GM12878 (cell line): ENCODE data around the gene GMDS. TPM values are rescaled to one million over a fixed set of nuclear protein-coding genes. Genes with fewer than 3 reads are reported as not detected.

Experiments used
- ATAC-seq: fragments of 200-7000 bp; cut with Tn5 transposase; 3 replicates; pipeline ENCODE4 v1.9.1; 2020; ENCODE audit warnings: mild to moderate bottlenecking, moderate library complexity
- BruUV-seq: library from RNA; stranded (reverse); fragments of 400-500 nt; replicated peaks from 2 replicates; lab custom pipeline; 2021; lab: Mats Ljungman, UMichigan
- CTCF ChIA-PET: fragments of 300-600 bp; sonication (Branson Sonifier 250); formaldehyde crosslinking; extraction: SDS; loops from one replicate; lab custom pipeline; 2021; ENCODE audit warnings: inconsistent platforms; lab: Yijun Ruan, JAX
- POLR2A ChIA-PET: fragments of 350-600 bp; formaldehyde crosslinking; extraction: SDS; loops from one replicate; lab custom pipeline; 2021; ENCODE audit warnings: inconsistent platforms; lab: Charles Lee
- RAD21 ChIA-PET: fragments of 300-600 bp; sonication (Branson Sonifier 250); formaldehyde crosslinking; loops from one replicate; lab custom pipeline; 2023; ENCODE audit warnings: antibody characterized with exemption; ENCODE audit not compliant: unreplicated experiment; lab: Charles Lee
- SMC1A ChIA-PET: fragments of 300-600 bp; sonication (Branson Sonifier 250); formaldehyde crosslinking; loops from one replicate; lab custom pipeline; 2023; ENCODE audit not compliant: unreplicated experiment, uncharacterized antibody; lab: Charles Lee
- DNase-seq: peaks from one replicate; pipeline ENCODE4 v3.0.0-alpha.2; 2011; ENCODE audit warnings: low read depth, low spot score
- FAIRE-seq: peaks from 3 replicates; lab custom pipeline; 2011; peaks lifted over from hg19 to GRCh38; lab: Jason Lieb, UNC
- H2AFZ ChIP-seq: 2 replicates; pipeline ENCODE4 v1.6.0; 2011; ENCODE audit warnings: low read depth, low read length, control low read depth; ENCODE audit not compliant: control insufficient read depth
- H3K27ac ChIP-seq: 2 replicates; pipeline ENCODE4 v1.5.1; 2011; ENCODE audit warnings: control low read depth; ENCODE audit not compliant: control insufficient read depth, insufficient read depth
- H3K27me3 ChIP-seq, 2 experiments: replicated peaks in 1 of 2; 2 replicates each; pipeline versions ENCODE4 v1.6.0 to v1.6.1; 2011; ENCODE audit warnings: low read length in 1 of 2; ENCODE audit not compliant: control insufficient read depth in 2 of 2, insufficient read depth in 2 of 2
- H3K36me3 ChIP-seq, 2 experiments: 2 replicates each; pipeline ENCODE4 v1.5.1; 2011; ENCODE audit warnings: low read length in 1 of 2; ENCODE audit not compliant: control insufficient read depth in 2 of 2, insufficient read depth in 2 of 2
- H3K4me1 ChIP-seq: 2 replicates; pipeline ENCODE4 v1.6.1; 2011; ENCODE audit warnings: mild to moderate bottlenecking, low read length, moderate library complexity, mixed read lengths; ENCODE audit not compliant: control insufficient read depth, insufficient read depth
- H3K4me2 ChIP-seq: 2 replicates; pipeline ENCODE4 v1.6.0; 2011; ENCODE audit warnings: control low read depth; ENCODE audit not compliant: control insufficient read depth, insufficient read depth
- H3K4me3 ChIP-seq: fragments of 200-600 bp; sonication (generic); 2 replicates; pipeline ENCODE4 v1.5.1; 2016
- H3K79me2 ChIP-seq: 2 replicates; pipeline ENCODE4 v1.6.0; 2011; ENCODE audit warnings: low read length; ENCODE audit not compliant: control insufficient read depth, insufficient read depth
- H3K9ac ChIP-seq: 2 replicates; pipeline ENCODE4 v1.8.0; 2011; ENCODE audit warnings: low read length, control low read depth, mixed read lengths; ENCODE audit not compliant: control insufficient read depth, insufficient read depth
- H3K9me3 ChIP-seq: replicated peaks from 3 replicates; pipeline ENCODE4 v1.5.1; 2011; ENCODE audit warnings: mild to moderate bottlenecking, low read length; ENCODE audit not compliant: control insufficient read depth, insufficient read depth
- H4K20me1 ChIP-seq: 2 replicates; pipeline ENCODE4 v1.6.0; 2011; ENCODE audit not compliant: control insufficient read depth, insufficient read depth
- BMI1 ChIP-seq: fragments of 450-650 bp; IDR thresholded peaks from 2 replicates; pipeline ENCODE4 v1.6.1; 2016; ENCODE audit warnings: mild to moderate bottlenecking, moderate library complexity, borderline replicate concordance
- CHD4 ChIP-seq: fragments of 200-600 bp; sonication (generic); IDR thresholded peaks from 2 replicates; pipeline ENCODE4 v1.6.1; 2016; ENCODE audit warnings: mild to moderate bottlenecking
- CUX1 ChIP-seq: IDR thresholded peaks from 2 replicates; pipeline ENCODE4 v1.6.1; 2012; ENCODE audit warnings: improper control_type of control experiment, low read depth, low read length; ENCODE audit not compliant: insufficient replicate concordance
- JUNB ChIP-seq: IDR thresholded peaks from 2 replicates; pipeline ENCODE4 v1.6.1; 2016; ENCODE audit warnings: antibody characterized with exemption, mild to moderate bottlenecking
- KLF5 ChIP-seq: fragments of 450-650 bp; IDR thresholded peaks from 2 replicates; pipeline ENCODE4 v1.6.1; 2014; ENCODE audit warnings: mild to moderate bottlenecking; ENCODE audit not compliant: partially characterized antibody
- MTA2 ChIP-seq: fragments of 450-650 bp; IDR thresholded peaks from 2 replicates; pipeline ENCODE4 v1.6.1; 2016; ENCODE audit warnings: low read depth, mild to moderate bottlenecking, moderate library complexity
- MYB ChIP-seq: fragments of 150-350 bp; IDR thresholded peaks from 2 replicates; pipeline ENCODE4 v1.6.1; 2014; ENCODE audit warnings: mild to moderate bottlenecking, low read depth, low read length, borderline replicate concordance
- MYC ChIP-seq: IDR thresholded peaks from 2 replicates; pipeline ENCODE4 v1.6.1; 2011; ENCODE audit warnings: mild to moderate bottlenecking, low read length, moderate library complexity, inconsistent platforms; ENCODE audit not compliant: insufficient read depth, insufficient replicate concordance, insufficient read length, severe bottlenecking
- PML ChIP-seq: IDR thresholded peaks from 2 replicates; pipeline ENCODE4 v1.6.1; 2012; ENCODE audit warnings: low read length, inconsistent platforms
- RAD51 ChIP-seq: fragments of 450-650 bp; IDR thresholded peaks from 2 replicates; pipeline ENCODE4 v1.6.1; 2016; ENCODE audit warnings: moderate library complexity, mild to moderate bottlenecking, inconsistent platforms
- RELB ChIP-seq: fragments of 450-650 bp; IDR thresholded peaks from 2 replicates; pipeline ENCODE4 v1.6.1; 2017; ENCODE audit warnings: low read depth, mild to moderate bottlenecking, moderate library complexity
- RUNX3 ChIP-seq: IDR thresholded peaks from 2 replicates; pipeline ENCODE4 v1.6.1; 2012; ENCODE audit warnings: low read length, inconsistent platforms
- SPI1 ChIP-seq: IDR thresholded peaks from 2 replicates; pipeline ENCODE4 v1.6.1; 2011; ENCODE audit warnings: low read depth, mild to moderate bottlenecking, low read length, moderate library complexity, borderline replicate concordance; ENCODE audit not compliant: insufficient read depth
- ZNF207 ChIP-seq: fragments of 450-650 bp; IDR thresholded peaks from 2 replicates; pipeline ENCODE4 v1.6.1; 2014; ENCODE audit warnings: antibody characterized with exemption, mild to moderate bottlenecking, borderline replicate concordance
- WGBS: methylation state at CpG from one replicate; pipeline ENCODE4 v1.1.6; 2016; ENCODE audit warnings: low lambda C conversion rate; ENCODE audit not compliant: insufficient replicate concordance, insufficient coverage; ENCODE audit errors: missing lambda C conversion rate; 5-methylcytosine and 5-hydroxymethylcytosine counted together
- in situ Hi-C: fragments of 300-500 bp; cut with MboI; formaldehyde crosslinking; loops from 9 replicates; pipeline ENCODE4 v1.14.3; 2018; ENCODE audit warnings: mixed read lengths
- intact Hi-C: fragments of 100-400 bp; cut with micrococcal nuclease; formaldehyde crosslinking; loops from one replicate; pipeline ENCODE4 v1.14.2; 2022; ENCODE audit not compliant: unreplicated experiment
- polyA plus RNA-seq, 11 experiments: library from polyadenylated mRNA; depleted of rRNA in 4 of 11; unstranded in 6 of 11; stranded (reverse) in 5 of 11; fragments of >200 nt; fragmentation: Nextera tagmentation in 4 of 11; fragmentation: Illumina TruSeq in 1 of 11; extraction: Ambion mirVana in 4 of 11; extraction: Trizol in 1 of 11; gene quantifications; 1 replicate in 1 of 11; 2 replicates in 10 of 11; pipeline versions ENCODE4 v1.2.1 to v1.2.3, GENCODE V29; 2011 to 2016; ENCODE audit warnings: inconsistent platforms in 2 of 11, missing spikeins in 2 of 11, low read depth in 1 of 11
- total RNA-seq, 4 experiments: library from RNA; depleted of rRNA in 3 of 4; stranded (reverse); fragments of >200 nt in 3 of 4; fragmentation: Illumina TruSeq in 1 of 4; extraction: Trizol in 1 of 4; gene quantifications; 2 replicates each; pipeline versions ENCODE4 v1.2.1 to v1.2.3, GENCODE V29; 2013 to 2021

Gene GMDS
- total and polyA plus RNA-seq, 10 of the 15 experiments (the other 5 are each of a cell fraction or from before 2014, with no cell fraction given) = 0.61 to 53.8 (median 29.3) TPM

- Histone ChIP-seq H3K27me3 (no peaks in the 10 kb centered on the region), H3K36me3 (no peaks in the 10 kb centered on the region)
- TF ChIP-seq SPI1 (no peak), KLF5 (no peak), RELB (no peak), RUNX3 (no peak), MYC (no peak), CHD4 (no peak), PML (no peak), BMI1 (no peak), JUNB (no peak), MYB (no peak), CUX1 (no peak), ZNF207 (no peak), RAD51 (no peak), MTA2 (no peak)
- TF ChIP-seq, all 136 proteins: peak for 0
- no peaks in the 10 kb centered on the region for H3K9me3 ChIP-seq
- no peaks in the 10 kb centered on the region for H3K79me2 ChIP-seq
- ChIA-PET CTCF (no interaction called here), RAD21 (no interaction called here), SMC1A (no interaction called here), POLR2A (no interaction called here)
- in situ Hi-C loops = no loop called here
- DNase-seq (no peak), ATAC-seq (no peak), FAIRE-seq (no peak)
- H3K27ac ChIP-seq = no peak overlapping the region
- no peak overlapping the region for H2AFZ ChIP-seq
- BruUV-seq = no TSS peak
- H3K9ac ChIP-seq = no peak overlapping the region
- no peak overlapping the region for H3K4me2 ChIP-seq
- no peaks in the 10 kb centered on the region for H3K4me1 ChIP-seq
- intact Hi-C loops = no loop called here
- H3K4me3 ChIP-seq = no peak overlapping the region
- no peaks in the 10 kb centered on the region for H4K20me1 ChIP-seq
- WGBS = 81% methylated on average over 8 of the region's 8 CpGs
These were observed 485.5 kb downstream of the GMDS start for GRCh38 chr6:1759870-1760269.
